ENCODE data around the gene UBE2G1. TPM values are rescaled to one million over a fixed set of nuclear protein-coding genes. Genes with fewer than 3 reads are reported as not detected.

Gene UBE2G1
- total and polyA plus RNA-seq, 2 of the 13 experiments (the other 11 are each of a cell fraction or from before 2014, with no cell fraction given): 27.9 to 42.6 TPM

GRCh38 chr17:4412933-4413831, 46.7 kb upstream of the UBE2G1 start (continued):
- 0 out of 2 replicates have a peak, but pooled peaks have one; percentile 62 for TF ChIP-seq ZNF512 (CRISPR knock-in tag; IDR thresholded peaks at IDR 0.05)
- TF ChIP-seq KDM1A (CRISPR knock-in tag; IDR thresholded peaks at IDR 0.05): 0 out of 2 replicates have a peak, but pooled peaks have one; percentile 53
- TF ChIP-seq NFKB2 (CRISPR knock-in tag; IDR thresholded peaks at IDR 0.05; ENCODE audit: borderline replicate concordance): peak; percentile 26; the same call in 1 of the 2 replicates
- TF ChIP-seq PCBP2 (optimal IDR thresholded peaks at IDR 0.05; ENCODE audit: low read depth, low read length, poor library complexity, severe bottlenecking): no peak
- TF ChIP-seq DR1 (CRISPR knock-in tag; IDR thresholded peaks at IDR 0.05): no peak
- TF ChIP-seq PRMT3 (CRISPR knock-in tag; IDR thresholded peaks at IDR 0.05; ENCODE audit: borderline replicate concordance, low read depth): no peak
- TF ChIP-seq HNF4G (IDR thresholded peaks at IDR 0.05; ENCODE audit: borderline replicate concordance, low read depth, low read length): no peak
- no peak for TF ChIP-seq HNF4G (CRISPR knock-in tag; IDR thresholded peaks at IDR 0.05; ENCODE audit: borderline replicate concordance, low read depth)
- peak; percentile 98 for TF ChIP-seq STAG1 (CRISPR knock-in tag; IDR thresholded peaks at IDR 0.05)
- TF ChIP-seq HDAC2 (CRISPR knock-in tag; IDR thresholded peaks at IDR 0.05): 0 out of 2 replicates have a peak, but pooled peaks have one; percentile 15
- peak; percentile 65; the same call in 1 of the 2 replicates for TF ChIP-seq KDM2A (CRISPR knock-in tag; IDR thresholded peaks at IDR 0.05; ENCODE audit: borderline replicate concordance, low read depth)
- TF ChIP-seq ZNF225 (CRISPR knock-in tag; IDR thresholded peaks at IDR 0.05): 0 out of 2 replicates have a peak, but pooled peaks have one; percentile 46
- TF ChIP-seq ZNF205 (CRISPR knock-in tag; IDR thresholded peaks at IDR 0.05): 0 out of 2 replicates have a peak, but pooled peaks have one; percentile 36
- 0 out of 2 replicates have a peak, but pooled peaks have one; percentile 25 for TF ChIP-seq IRF2 (CRISPR knock-in tag; IDR thresholded peaks at IDR 0.05)
- TF ChIP-seq MED13 (CRISPR knock-in tag; IDR thresholded peaks at IDR 0.05): no peak
- no peak for TF ChIP-seq TOPORS (CRISPR knock-in tag; IDR thresholded peaks at IDR 0.05)
- TF ChIP-seq, protein P1, sequence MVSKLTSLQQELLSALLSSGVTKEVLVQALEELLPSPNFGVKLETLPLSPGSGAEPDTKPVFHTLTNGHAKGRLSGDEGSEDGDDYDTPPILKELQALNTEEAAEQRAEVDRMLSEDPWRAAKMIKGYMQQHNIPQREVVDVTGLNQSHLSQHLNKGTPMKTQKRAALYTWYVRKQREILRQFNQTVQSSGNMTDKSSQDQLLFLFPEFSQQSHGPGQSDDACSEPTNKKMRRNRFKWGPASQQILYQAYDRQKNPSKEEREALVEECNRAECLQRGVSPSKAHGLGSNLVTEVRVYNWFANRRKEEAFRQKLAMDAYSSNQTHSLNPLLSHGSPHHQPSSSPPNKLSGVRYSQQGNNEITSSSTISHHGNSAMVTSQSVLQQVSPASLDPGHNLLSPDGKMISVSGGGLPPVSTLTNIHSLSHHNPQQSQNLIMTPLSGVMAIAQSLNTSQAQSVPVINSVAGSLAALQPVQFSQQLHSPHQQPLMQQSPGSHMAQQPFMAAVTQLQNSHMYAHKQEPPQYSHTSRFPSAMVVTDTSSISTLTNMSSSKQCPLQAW (CRISPR knock-in tag; IDR thresholded peaks at IDR 0.05): peak; percentile 80
- no peak for TF ChIP-seq SMAD1 (CRISPR knock-in tag; IDR thresholded peaks at IDR 0.05; ENCODE audit: borderline replicate concordance, low read depth)
- 0 out of 2 replicates have a peak, but pooled peaks have one; percentile 52 for TF ChIP-seq ZNF619 (CRISPR knock-in tag; IDR thresholded peaks at IDR 0.05)
- TF ChIP-seq HMGXB4 (CRISPR knock-in tag; IDR thresholded peaks at IDR 0.05; ENCODE audit: borderline replicate concordance in 1 of 2, low read depth in 1 of 2): peak in 1 of 2 experiments; percentile 41; a peak in 2 of 4 replicates
- TF ChIP-seq RAD21 (CRISPR knock-in tag; IDR thresholded peaks at IDR 0.05): peak; percentile 94
- TF ChIP-seq ZNF598 (CRISPR knock-in tag; IDR thresholded peaks at IDR 0.05; ENCODE audit: borderline replicate concordance): no peak
- peak; percentile 66 for TF ChIP-seq SMC3 (IDR thresholded peaks at IDR 0.05; ENCODE audit: low read length)
- TF ChIP-seq PHF20 (CRISPR knock-in tag; IDR thresholded peaks at IDR 0.05): no peak
- peak; percentile 34; the same call in 1 of the 2 replicates for TF ChIP-seq ZNF547 (CRISPR knock-in tag; IDR thresholded peaks at IDR 0.05)

Measured in HepG2 (cell line).